MM.1S (cell line): ENCODE measurements around the gene TSPAN1.

ENCODE experiments used
- DNase-seq: peaks from one replicate; pipeline ENCODE4 v3.0.0-alpha.2; 2015
- H2AFZ ChIP-seq: fragments of 300-600 bp; sonication (generic); 2 replicates; pipeline ENCODE4 v1.6.0; 2016; ENCODE audit warnings: antibody characterized with exemption, low read length
- H3F3A ChIP-seq: fragments of 300-600 bp; sonication (generic); 2 replicates; pipeline ENCODE4 v1.6.1; 2016; ENCODE audit warnings: mild to moderate bottlenecking, antibody characterized with exemption, low read length, moderate library complexity, mixed read lengths; ENCODE audit not compliant: insufficient read depth
- H3K27ac ChIP-seq: fragments of 300-600 bp; sonication (generic); 2 replicates; pipeline ENCODE4 v1.5.1; 2016; ENCODE audit warnings: mild to moderate bottlenecking, low read length
- H3K27me3 ChIP-seq: fragments of 300-600 bp; sonication (generic); replicated peaks from 2 replicates; pipeline ENCODE4 v1.6.0; 2016; ENCODE audit warnings: low read length; ENCODE audit not compliant: insufficient read depth
- H3K36me3 ChIP-seq: fragments of 300-600 bp; sonication (generic); replicated peaks from 2 replicates; pipeline ENCODE4 v1.6.1; 2016; ENCODE audit warnings: mild to moderate bottlenecking, low read length, mixed read lengths; ENCODE audit not compliant: insufficient read depth
- H3K4me1 ChIP-seq: fragments of 300-600 bp; sonication (generic); 2 replicates; pipeline ENCODE4 v1.6.1; 2016; ENCODE audit warnings: low read length, mixed read lengths
- H3K4me2 ChIP-seq: fragments of 300-600 bp; sonication (generic); 2 replicates; pipeline ENCODE4 v1.6.0; 2016; ENCODE audit warnings: low read depth, low read length
- H3K4me3 ChIP-seq: fragments of 300-600 bp; sonication (generic); 2 replicates; pipeline ENCODE4 v1.5.1; 2016; ENCODE audit warnings: low read length, mixed read lengths
- H3K79me2 ChIP-seq: fragments of 300-600 bp; sonication (generic); 2 replicates; pipeline ENCODE4 v1.6.1; 2016; ENCODE audit warnings: mixed run types, low read length, mixed read lengths
- H3K9ac ChIP-seq: fragments of 300-600 bp; sonication (generic); 2 replicates; pipeline ENCODE4 v1.6.1; 2016; ENCODE audit warnings: low read length, mixed read lengths
- H3K9me2 ChIP-seq: fragments of 300-600 bp; sonication (generic); replicated peaks from 2 replicates; pipeline ENCODE4 v1.6.1; 2016; ENCODE audit warnings: mild to moderate bottlenecking, low read length, mixed read lengths; ENCODE audit not compliant: insufficient read depth
- H3K9me3 ChIP-seq: fragments of 300-600 bp; sonication (generic); replicated peaks from 2 replicates; pipeline ENCODE4 v1.6.1; 2016; ENCODE audit warnings: mild to moderate bottlenecking, low read length, mixed read lengths; ENCODE audit not compliant: insufficient read depth
- H4K20me1 ChIP-seq: fragments of 300-600 bp; sonication (generic); 2 replicates; pipeline ENCODE4 v1.6.1; 2016; ENCODE audit warnings: mild to moderate bottlenecking, low read length, moderate library complexity, mixed read lengths; ENCODE audit not compliant: insufficient read depth
- EZH2 ChIP-seq: fragments of 300-600 bp; sonication (generic); optimal IDR thresholded peaks from 2 replicates; pipeline ENCODE3; 2017; ENCODE audit warnings: low read depth, mild to moderate bottlenecking, antibody characterized with exemption, low read length, mixed read lengths
- EZH2phosphoT487 ChIP-seq: fragments of 300-600 bp; sonication (generic); IDR thresholded peaks from 2 replicates; pipeline ENCODE4 v1.6.1; 2018; ENCODE audit warnings: antibody characterized with exemption, low read length
- TF ChIP-seq, protein P1 (sequence below): fragments of 300-600 bp; sonication (generic); IDR thresholded peaks from 2 replicates; pipeline ENCODE4 v1.5.1; 2016; ENCODE audit warnings: antibody characterized with exemption, low read length, mixed read lengths

Gene TSPAN1

GRCh38 chr1:46130606-46131005 lies 44.3 kb upstream of the TSPAN1 start:
- H3K79me2 ChIP-seq: peaks cover 13% of the 10 kb centered on the region
- H3K4me2 ChIP-seq: peak overlapping the region; percentile 58
- H3K9me3 ChIP-seq: no peaks in the 10 kb centered on the region
- H4K20me1 ChIP-seq: no peaks in the 10 kb centered on the region
- H3K9me2 ChIP-seq: no peaks in the 10 kb centered on the region
- no peaks in the 10 kb centered on the region for H3K36me3 ChIP-seq
- H3K9ac ChIP-seq: peak overlapping the region; percentile 34; the same call in 1 of the 2 replicates
- H2AFZ ChIP-seq: no peak overlapping the region
- peaks cover 22% of the 10 kb centered on the region for H3K4me1 ChIP-seq
- DNase-seq: no peak
- H3F3A ChIP-seq: peaks cover 31% of the 10 kb centered on the region
- H3K4me3 ChIP-seq: peak overlapping the region; percentile 68
- no peak overlapping the region for H3K27ac ChIP-seq
- TF ChIP-seq EZH2: no peak
- no peak for TF ChIP-seq EZH2phosphoT487
- TF ChIP-seq, protein P1, sequence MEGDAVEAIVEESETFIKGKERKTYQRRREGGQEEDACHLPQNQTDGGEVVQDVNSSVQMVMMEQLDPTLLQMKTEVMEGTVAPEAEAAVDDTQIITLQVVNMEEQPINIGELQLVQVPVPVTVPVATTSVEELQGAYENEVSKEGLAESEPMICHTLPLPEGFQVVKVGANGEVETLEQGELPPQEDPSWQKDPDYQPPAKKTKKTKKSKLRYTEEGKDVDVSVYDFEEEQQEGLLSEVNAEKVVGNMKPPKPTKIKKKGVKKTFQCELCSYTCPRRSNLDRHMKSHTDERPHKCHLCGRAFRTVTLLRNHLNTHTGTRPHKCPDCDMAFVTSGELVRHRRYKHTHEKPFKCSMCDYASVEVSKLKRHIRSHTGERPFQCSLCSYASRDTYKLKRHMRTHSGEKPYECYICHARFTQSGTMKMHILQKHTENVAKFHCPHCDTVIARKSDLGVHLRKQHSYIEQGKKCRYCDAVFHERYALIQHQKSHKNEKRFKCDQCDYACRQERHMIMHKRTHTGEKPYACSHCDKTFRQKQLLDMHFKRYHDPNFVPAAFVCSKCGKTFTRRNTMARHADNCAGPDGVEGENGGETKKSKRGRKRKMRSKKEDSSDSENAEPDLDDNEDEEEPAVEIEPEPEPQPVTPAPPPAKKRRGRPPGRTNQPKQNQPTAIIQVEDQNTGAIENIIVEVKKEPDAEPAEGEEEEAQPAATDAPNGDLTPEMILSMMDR: no peak
- H3K27me3 ChIP-seq: no peaks in the 10 kb centered on the region

- TF ChIP-seq EZH2phosphoT487: no peak
- TF ChIP-seq EZH2: no peak
- TF ChIP-seq, protein P1: no peak
- Histone ChIP-seq H2AFZ (no peak overlapping the region), H3K9me2 (no peaks in the 10 kb centered on the region), H3K4me1 (peaks cover 22% of the 10 kb centered on the region), H3K9me3 (no peaks in the 10 kb centered on the region), H3K79me2 (peaks cover 13% of the 10 kb centered on the region), H3K9ac (peak overlapping the region; percentile 34; the same call in 1 of the 2 replicates), H3K36me3 (no peaks in the 10 kb centered on the region), H3K27me3 (no peaks in the 10 kb centered on the region), H3K4me2 (peak overlapping the region; percentile 58), H4K20me1 (no peaks in the 10 kb centered on the region), H3K4me3 (peak overlapping the region; percentile 68), H3K27ac (no peak overlapping the region), H3F3A (peaks cover 31% of the 10 kb centered on the region)
- no peak for DNase-seq
These were observed 43.8 kb upstream of the TSPAN1 start for GRCh38 chr1:46131093-46131492.

DNA sequence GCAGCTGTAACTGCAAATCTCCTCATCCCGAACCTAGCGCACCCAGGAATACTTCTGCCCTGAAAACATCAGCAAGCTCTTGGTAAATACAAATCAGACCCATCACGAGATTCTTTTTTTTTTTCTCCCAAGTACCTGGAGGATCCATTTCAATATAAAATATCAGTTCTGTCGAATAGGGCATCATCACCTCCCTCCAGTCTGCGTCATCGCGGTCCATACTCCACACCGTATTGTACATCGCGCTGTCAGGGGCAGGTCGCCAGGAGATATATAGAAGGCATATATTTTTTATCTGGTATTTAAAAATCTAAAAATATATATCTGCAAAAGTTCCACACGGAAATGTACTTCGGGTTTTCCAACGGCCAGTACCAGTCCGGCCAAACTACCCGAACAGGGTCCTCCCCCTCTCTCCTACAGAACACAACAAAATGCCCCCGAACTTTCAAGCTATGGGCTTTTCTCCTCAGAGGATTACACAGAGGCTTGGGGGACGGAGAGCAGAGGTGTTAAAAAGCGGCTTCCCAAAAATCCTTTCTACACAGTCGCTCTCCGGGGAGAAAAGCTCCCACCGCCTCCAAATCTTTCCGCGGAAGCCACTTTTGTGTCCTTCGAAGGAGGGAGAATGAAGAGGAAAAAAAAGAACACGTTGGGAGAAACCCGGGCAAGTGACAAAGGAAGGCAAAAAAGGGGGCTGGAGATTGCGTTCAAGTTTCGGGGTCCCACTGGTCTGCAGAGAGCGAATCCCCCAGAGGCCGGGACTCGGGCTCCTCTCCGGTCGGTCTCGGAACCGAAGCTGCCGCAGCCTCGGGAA lies 43.0 kb upstream of the TSPAN1 start:
- Histone ChIP-seq H4K20me1 (no peaks in the 10 kb centered on the region), H3K9ac (peak overlapping the region; percentile 98), H3K27me3 (no peaks in the 10 kb centered on the region), H3K79me2 (peaks cover 13% of the 10 kb centered on the region), H2AFZ (peak overlapping the region; percentile 95), H3K4me2 (peak overlapping the region; percentile 98), H3K36me3 (no peaks in the 10 kb centered on the region), H3K4me3 (peak overlapping the region; percentile 68), H3K27ac (peak overlapping the region; percentile 99), H3K9me3 (no peaks in the 10 kb centered on the region), H3K4me1 (peaks cover 22% of the 10 kb centered on the region), H3K9me2 (no peaks in the 10 kb centered on the region), H3F3A (peaks cover 31% of the 10 kb centered on the region)
- DNase-seq: peak; percentile 50
- no peak for TF ChIP-seq EZH2
